ENCODE data around the gene RNF214.
"Not testable (repeated sequence)": the region's sequence is repeated elsewhere in the genome, so short reads cannot be mapped to it uniquely, and the experiment has no call there.

RNF214 gene

GRCh38 chr11:117319214-117319840 lies 86.9 kb downstream of the RNF214 start:
- DNase-seq = no peak

GRCh38 chr11:117327255-117327566 lies 94.7 kb downstream of the RNF214 start:
- DNase-seq = not testable (repeated sequence)

- peak; percentile 97 for DNase-seq
Observed at GRCh38 chr11:117327567-117328374, 95.3 kb downstream of the RNF214 start, which contains the start of gene CEP164. Gene CEP164 (plus strand): TSS chr11:117327854. CDS start chr11:117338587, 10,733 bp downstream.

GRCh38 chr11:117328375-117329010 lies 96.0 kb downstream of the RNF214 start:
- no peak for DNase-seq

GRCh38 chr11:117332843-117333242 lies 100.4 kb downstream of the RNF214 start:
- no peak for DNase-seq

- no peak for DNase-seq
Observed at GRCh38 chr11:117333917-117334316, 101.4 kb downstream of the RNF214 start.

GRCh38 chr11:117334896-117335295 lies 102.4 kb downstream of the RNF214 start:
- no peak for DNase-seq

- no peak for DNase-seq
Observed at GRCh38 chr11:117335399-117335798, 102.9 kb downstream of the RNF214 start.

Data from suppressor macrophage treated with lipopolysaccharide for 4 hours (primary cell).